Smooth muscle cell (in vitro differentiated cells): ENCODE data around the gene INMT. TPM values are rescaled to one million over a fixed set of nuclear protein-coding genes. Genes with fewer than 3 reads are reported as not detected.

ENCODE experiments used
- DNase-seq: peaks from one replicate; lab custom pipeline; 2025; ENCODE audit not compliant: unreplicated experiment; lab: John Stamatoyannopoulos, UW
- H2AFZ ChIP-seq: fragments of 200-600 bp; sonication (generic); 2 replicates; pipeline ENCODE4 v1.6.0; 2016; ENCODE audit warnings: antibody characterized with exemption, low read depth, mild to moderate bottlenecking
- H3F3A ChIP-seq: fragments of 200-600 bp; sonication (generic); 2 replicates; pipeline ENCODE4 v1.6.0; 2017; ENCODE audit warnings: antibody characterized with exemption, low read depth
- H3K27ac ChIP-seq: fragments of 200-600 bp; sonication (generic); 2 replicates; pipeline ENCODE4 v1.5.1; 2016; ENCODE audit warnings: low read depth, mild to moderate bottlenecking
- H3K27me3 ChIP-seq: fragments of 200-600 bp; sonication (generic); 2 replicates; pipeline ENCODE4 v1.6.1; 2016; ENCODE audit warnings: low read depth, mild to moderate bottlenecking
- H3K36me3 ChIP-seq: fragments of 200-600 bp; sonication (generic); 2 replicates; pipeline ENCODE4 v1.5.1; 2016; ENCODE audit warnings: low read depth
- H3K4me1 ChIP-seq: fragments of 200-600 bp; sonication (generic); 2 replicates; pipeline ENCODE4 v1.5.1; 2016; ENCODE audit warnings: low read depth
- H3K4me2 ChIP-seq: fragments of 200-600 bp; sonication (generic); 2 replicates; pipeline ENCODE4 v1.6.0; 2016; ENCODE audit warnings: mild to moderate bottlenecking
- H3K4me3 ChIP-seq: fragments of 200-600 bp; sonication (generic); 2 replicates; pipeline ENCODE4 v1.5.1; 2016; ENCODE audit warnings: mild to moderate bottlenecking
- H3K79me2 ChIP-seq: fragments of 200-600 bp; sonication (generic); 2 replicates; pipeline ENCODE4 v1.6.0; 2016; ENCODE audit warnings: low read depth, mild to moderate bottlenecking
- H3K9ac ChIP-seq: fragments of 200-600 bp; sonication (generic); 2 replicates; pipeline ENCODE4 v1.6.0; 2016; ENCODE audit warnings: low read depth
- H3K9me3 ChIP-seq: fragments of 200-600 bp; sonication (generic); replicated peaks from 2 replicates; pipeline ENCODE4 v1.5.1; 2016; ENCODE audit warnings: low read depth
- H4K20me1 ChIP-seq: fragments of 200-600 bp; sonication (generic); 2 replicates; pipeline ENCODE4 v1.6.0; 2016; ENCODE audit warnings: low read depth
- CTCF ChIP-seq: fragments of 200-600 bp; sonication (generic); IDR thresholded peaks from 2 replicates; pipeline ENCODE4 v1.5.1; 2017; ENCODE audit warnings: borderline replicate concordance, mild to moderate bottlenecking, antibody characterized with exemption; ENCODE audit not compliant: insufficient read depth, poor library complexity, severe bottlenecking
- WGBS: methylation state at CpG from one replicate; pipeline ENCODE4 v1.1.7; 2016; ENCODE audit warnings: low lambda C conversion rate; 5-methylcytosine and 5-hydroxymethylcytosine counted together
- polyA plus RNA-seq: library from polyadenylated mRNA; unstranded; fragments of >200 nt; fragmentation: Nextera tagmentation; extraction: Ambion mirVana; gene quantifications from 2 replicates; pipeline ENCODE4 v1.2.1, GENCODE V29; 2016
- total RNA-seq: library from RNA; depleted of rRNA; stranded (reverse); fragments of >200 nt; gene quantifications from 2 replicates; pipeline ENCODE4 v1.2.3, GENCODE V29; 2014

Gene INMT
- total and polyA plus RNA-seq, 2 experiments from 2014 or later, result 2.3 to 4.0 TPM

GRCh38 chr7:30771174-30771879 is 19.4 kb downstream of the INMT start, which contains the start of gene MINDY4:
Gene MINDY4, plus strand, starts transcription at chr7:30771417. Its CDS starts 77 bp downstream, at chr7:30771494.
- Histone ChIP-seq H3K79me2 (peaks cover 24% of the 10 kb centered on the region), H2AFZ (peak within 1 kb of the TSS; percentile 88), H3K27ac (peak within 1 kb of the TSS; percentile 77), H4K20me1 (peaks cover under 1% of the 10 kb centered on the region), H3F3A (no peaks in the 10 kb centered on the region), H3K4me2 (peak within 1 kb of the TSS; percentile 96), H3K36me3 (no peaks in the 10 kb centered on the region), H3K4me1 (peaks cover 6% of the 10 kb centered on the region), H3K27me3 (no peaks in the 10 kb centered on the region), H3K9me3 (no peaks in the 10 kb centered on the region), H3K4me3 (peak within 1 kb of the TSS; percentile 80), H3K9ac (peak within 1 kb of the TSS; percentile 81)
- DNase-seq, result peak; percentile 48
- WGBS, result 2% methylated on average over 52 of the region's 62 CpGs
- TF ChIP-seq CTCF, result no peak

- peak overlapping the region; percentile 77 for H3K27ac ChIP-seq
- no peak for DNase-seq
- no peak for TF ChIP-seq CTCF
Measured at GRCh38 chr7:30771880-30772425, 20.0 kb downstream of the INMT start.

GRCh38 chr7:30772984-30773383 is 21.0 kb downstream of the INMT start:
- H3K27ac ChIP-seq, result no peak overlapping the region
- H3K4me3 ChIP-seq, result no peak overlapping the region
- H4K20me1 ChIP-seq, result peaks cover 3% of the 10 kb centered on the region
- no peaks in the 10 kb centered on the region for H3K9me3 ChIP-seq
- H3K36me3 ChIP-seq, result no peaks in the 10 kb centered on the region
- no peaks in the 10 kb centered on the region for H3K27me3 ChIP-seq
- H3K9ac ChIP-seq, result no peak overlapping the region
- H3F3A ChIP-seq, result no peaks in the 10 kb centered on the region
- peaks cover 30% of the 10 kb centered on the region for H3K79me2 ChIP-seq
- WGBS, result 93% methylated on average over 6 of the region's 6 CpGs
- no peak overlapping the region for H2AFZ ChIP-seq
- no peak overlapping the region for H3K4me2 ChIP-seq
- H3K4me1 ChIP-seq, result peaks cover 6% of the 10 kb centered on the region
- no peak for DNase-seq
- TF ChIP-seq CTCF, result no peak

More at GRCh38 chr7:30771880-30772425, 20.0 kb downstream of the INMT start:
- H3K4me1 ChIP-seq, result peaks cover 6% of the 10 kb centered on the region
- H3K36me3 ChIP-seq, result no peaks in the 10 kb centered on the region
- no peaks in the 10 kb centered on the region for H3F3A ChIP-seq
- 14% methylated on average over 15 of the region's 15 CpGs for WGBS
- peaks cover 30% of the 10 kb centered on the region for H3K79me2 ChIP-seq
- H2AFZ ChIP-seq, result peak overlapping the region; percentile 88
- peak overlapping the region; percentile 96 for H3K4me2 ChIP-seq
- no peaks in the 10 kb centered on the region for H3K27me3 ChIP-seq
- H3K4me3 ChIP-seq, result peak overlapping the region; percentile 80
- peaks cover 3% of the 10 kb centered on the region for H4K20me1 ChIP-seq
- peak overlapping the region; percentile 81 for H3K9ac ChIP-seq
- H3K9me3 ChIP-seq, result no peaks in the 10 kb centered on the region
